Astrocyte (in vitro differentiated cells and primary cell): ENCODE data around the gene SCAI.

Experiments
- CTCF ChIP-seq: IDR thresholded peaks from 2 replicates; pipeline ENCODE4 v1.5.1; 2011; ENCODE audit warnings: low read depth, mild to moderate bottlenecking, inconsistent platforms, low read length, moderate library complexity; ENCODE audit not compliant: insufficient read depth
- EZH2 ChIP-seq: IDR thresholded peaks from 2 replicates; pipeline ENCODE4 v1.6.1; 2012; ENCODE audit warnings: mild to moderate bottlenecking, low read length, inconsistent platforms; ENCODE audit not compliant: insufficient read depth

GRCh38 chr9:124932333-124932732 lies 211.0 kb downstream of the SCAI start:
- TF ChIP-seq CTCF: no peak
- TF ChIP-seq EZH2: no peak
